ENCODE measurements around the gene JSRP1. TPM values are rescaled to one million over a fixed set of nuclear protein-coding genes. Genes with fewer than 3 reads are reported as not detected.

The JSRP1 gene
- polyA plus RNA-seq, 1 donor = 84.3 TPM

GRCh38 chr19:2232286-2233151 is 23.7 kb downstream of the JSRP1 start:
- DNase-seq (ENCODE audit: low read depth) = no peak

GRCh38 chr19:2231621-2232221 is 24.5 kb downstream of the JSRP1 start:
- no peak for DNase-seq (ENCODE audit: low read depth)

GRCh38 chr19:2230807-2231533 is 25.2 kb downstream of the JSRP1 start:
- no peak for DNase-seq (ENCODE audit: low read depth)

- DNase-seq (ENCODE audit: low read depth) = no peak
These were observed 26.1 kb downstream of the JSRP1 start for GRCh38 chr19:2230033-2230531.

- no peak for DNase-seq (ENCODE audit: low read depth)
These were observed 26.8 kb downstream of the JSRP1 start for GRCh38 chr19:2229103-2230032.

GRCh38 chr19:2228157-2229030 is 27.8 kb downstream of the JSRP1 start:
- DNase-seq (ENCODE audit: low read depth) = no peak

GRCh38 chr19:2227415-2228156 is 28.6 kb downstream of the JSRP1 start:
- no peak for DNase-seq (ENCODE audit: low read depth)

- DNase-seq (ENCODE audit: low read depth) = no peak
These were observed 29.3 kb downstream of the JSRP1 start for GRCh38 chr19:2226840-2227360.

GRCh38 chr19:2226051-2226839 is 30.0 kb downstream of the JSRP1 start:
- no peak for DNase-seq (ENCODE audit: low read depth)

GRCh38 chr19:2225415-2226050 is 30.7 kb downstream of the JSRP1 start:
- no peak for DNase-seq (ENCODE audit: low read depth)

- no peak for DNase-seq (ENCODE audit: low read depth)
These were observed 31.4 kb downstream of the JSRP1 start for GRCh38 chr19:2224754-2225349.

GRCh38 chr19:2223959-2224358 is 32.3 kb downstream of the JSRP1 start:
- DNase-seq (ENCODE audit: low read depth) = no peak

- no peak for DNase-seq (ENCODE audit: low read depth)
These were observed 32.8 kb downstream of the JSRP1 start for GRCh38 chr19:2223391-2223790.

GRCh38 chr19:2221918-2222317 is 34.3 kb downstream of the JSRP1 start:
- DNase-seq (ENCODE audit: low read depth) = no peak

- no peak for DNase-seq (ENCODE audit: low read depth)
These were observed 34.9 kb downstream of the JSRP1 start for GRCh38 chr19:2221250-2221831.

- no peak for DNase-seq (ENCODE audit: low read depth)
These were observed 36.5 kb downstream of the JSRP1 start for GRCh38 chr19:2219726-2220125.

- no peak for DNase-seq (ENCODE audit: low read depth)
These were observed 38.6 kb downstream of the JSRP1 start for GRCh38 chr19:2217591-2217990.

Measured in forelimb muscle (tissue), 1 donor.